ENCODE data around the gene TIMM44.
"Not testable (repeated sequence)": the region's sequence is repeated elsewhere in the genome, so short reads cannot be mapped to it uniquely, and the experiment has no call there.

TIMM44 gene

DNA sequence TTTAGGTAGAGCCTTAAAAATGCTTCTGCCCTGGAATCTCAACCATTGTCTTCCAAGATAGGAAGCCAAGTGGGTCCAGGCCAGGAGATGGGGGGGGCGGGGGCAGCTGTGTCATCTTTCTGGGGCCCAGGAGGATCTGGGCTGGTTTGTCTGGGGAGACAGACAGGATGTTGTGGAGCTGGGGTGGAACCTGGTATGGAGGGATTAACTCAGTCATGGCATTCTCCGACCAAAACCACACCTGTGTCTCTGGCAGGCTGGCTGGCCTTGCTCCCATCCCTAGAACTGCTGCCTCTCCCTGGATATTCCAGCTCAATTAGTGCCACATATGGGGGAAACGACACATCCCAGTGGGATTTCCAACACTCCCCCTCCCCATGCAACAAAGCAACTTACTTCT lies 42.5 kb downstream of the TIMM44 start:
- DNase-seq (ENCODE audit: low read depth in 2 of 2), result no peak

DNA sequence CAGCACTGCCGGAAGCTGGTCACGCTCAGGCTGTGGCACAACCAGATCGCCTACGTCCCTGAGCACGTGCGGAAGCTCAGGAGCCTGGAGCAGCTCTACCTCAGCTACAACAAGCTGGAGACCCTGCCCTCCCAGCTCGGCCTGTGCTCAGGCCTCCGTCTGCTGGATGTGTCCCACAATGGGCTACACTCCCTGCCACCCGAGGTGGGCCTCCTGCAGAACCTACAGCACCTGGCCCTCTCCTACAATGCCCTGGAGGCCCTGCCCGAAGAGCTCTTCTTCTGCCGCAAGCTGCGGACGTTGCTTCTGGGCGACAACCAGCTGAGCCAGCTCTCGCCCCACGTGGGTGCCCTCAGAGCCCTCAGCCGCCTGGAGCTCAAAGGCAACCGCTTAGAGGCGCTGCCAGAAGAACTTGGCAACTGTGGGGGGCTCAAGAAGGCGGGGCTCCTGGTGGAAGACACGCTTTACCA lies 43.0 kb downstream of the TIMM44 start:
- DNase-seq (ENCODE audit: low read depth in 2 of 2), result no peak

DNA sequence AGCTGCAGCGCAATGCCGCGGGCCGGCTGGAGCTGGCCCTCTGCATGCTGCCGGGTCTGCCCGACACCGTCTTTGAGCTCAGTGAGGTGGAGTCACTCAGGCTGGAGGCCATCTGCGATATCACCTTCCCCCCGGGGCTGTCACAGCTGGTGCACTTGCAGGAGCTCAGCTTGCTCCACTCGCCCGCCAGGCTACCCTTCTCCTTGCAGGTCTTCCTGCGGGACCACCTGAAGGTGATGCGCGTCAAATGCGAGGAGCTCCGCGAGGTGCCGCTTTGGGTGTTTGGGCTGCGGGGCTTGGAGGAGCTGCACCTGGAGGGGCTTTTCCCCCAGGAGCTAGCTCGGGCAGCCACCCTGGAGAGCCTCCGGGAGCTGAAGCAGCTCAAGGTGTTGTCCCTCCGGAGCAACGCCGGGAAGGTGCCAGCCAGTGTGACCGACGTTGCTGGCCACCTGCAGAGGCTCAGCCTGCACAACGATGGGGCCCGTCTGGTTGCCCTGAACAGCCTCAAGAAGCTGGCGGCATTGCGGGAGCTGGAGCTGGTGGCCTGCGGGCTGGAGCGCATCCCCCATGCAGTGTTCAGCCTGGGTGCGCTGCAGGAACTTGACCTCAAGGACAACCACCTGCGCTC lies 43.6 kb downstream of the TIMM44 start:
- DNase-seq (ENCODE audit: low read depth in 2 of 2), result no peak

DNA sequence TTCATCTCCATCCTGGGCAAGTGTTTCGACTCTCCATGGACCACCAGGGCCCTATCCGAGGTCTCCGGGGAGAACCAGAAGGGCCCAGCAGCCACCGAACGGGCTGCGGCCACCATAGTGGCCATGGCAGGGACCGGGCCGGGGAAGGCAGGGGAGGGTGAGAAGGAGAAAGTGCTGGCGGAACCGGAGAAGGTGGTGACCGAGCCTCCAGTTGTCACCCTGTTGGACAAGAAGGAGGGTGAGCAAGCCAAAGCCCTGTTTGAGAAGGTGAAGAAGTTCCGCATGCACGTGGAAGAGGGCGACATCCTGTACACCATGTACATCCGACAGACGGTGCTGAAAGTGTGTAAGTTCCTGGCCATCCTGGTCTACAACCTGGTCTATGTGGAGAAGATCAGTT lies 44.5 kb downstream of the TIMM44 start:
- no peak for DNase-seq (ENCODE audit: low read depth in 2 of 2)

DNA sequence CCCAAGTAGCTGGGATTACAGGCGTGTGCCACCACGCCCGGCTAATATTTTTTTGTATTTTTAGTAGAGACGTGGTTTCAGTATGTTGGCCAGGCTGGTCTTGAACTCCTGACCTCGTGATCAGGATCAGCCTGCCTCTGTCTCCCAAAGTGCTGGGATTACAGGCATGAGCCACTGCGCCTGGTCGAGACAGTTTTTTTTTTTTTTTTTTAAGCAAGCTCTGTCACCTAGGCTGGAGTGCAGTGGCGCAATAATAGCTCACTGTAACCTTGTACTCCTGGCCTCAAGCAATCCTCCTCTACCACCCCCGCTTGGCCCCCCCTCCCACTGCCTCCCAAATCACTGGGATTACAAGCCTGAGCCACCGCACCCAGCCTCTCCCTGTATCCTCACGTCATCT lies 46.2 kb downstream of the TIMM44 start:
- DNase-seq (ENCODE audit: low read depth in 2 of 2), result no peak

DNA sequence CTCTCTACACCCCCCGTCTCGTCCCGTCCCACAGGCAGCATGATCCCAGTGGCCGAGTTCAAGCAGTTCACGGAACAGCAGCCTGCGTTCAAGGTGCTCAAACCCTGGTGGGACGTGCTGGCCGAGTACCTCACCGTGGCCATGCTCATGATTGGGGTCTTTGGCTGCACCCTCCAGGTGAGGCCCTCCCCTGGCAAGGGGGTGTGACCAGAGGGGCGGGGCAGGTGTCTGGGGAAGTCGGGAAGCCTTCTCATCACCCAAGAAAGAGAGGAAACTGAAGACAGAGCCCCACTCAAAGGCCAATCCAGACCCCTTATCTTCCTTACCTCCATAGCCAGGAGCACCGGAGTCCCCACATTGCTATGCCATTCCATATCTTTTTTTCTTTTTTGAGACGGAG lies 47.9 kb downstream of the TIMM44 start:
- no peak for DNase-seq (ENCODE audit: low read depth in 2 of 2)

DNA sequence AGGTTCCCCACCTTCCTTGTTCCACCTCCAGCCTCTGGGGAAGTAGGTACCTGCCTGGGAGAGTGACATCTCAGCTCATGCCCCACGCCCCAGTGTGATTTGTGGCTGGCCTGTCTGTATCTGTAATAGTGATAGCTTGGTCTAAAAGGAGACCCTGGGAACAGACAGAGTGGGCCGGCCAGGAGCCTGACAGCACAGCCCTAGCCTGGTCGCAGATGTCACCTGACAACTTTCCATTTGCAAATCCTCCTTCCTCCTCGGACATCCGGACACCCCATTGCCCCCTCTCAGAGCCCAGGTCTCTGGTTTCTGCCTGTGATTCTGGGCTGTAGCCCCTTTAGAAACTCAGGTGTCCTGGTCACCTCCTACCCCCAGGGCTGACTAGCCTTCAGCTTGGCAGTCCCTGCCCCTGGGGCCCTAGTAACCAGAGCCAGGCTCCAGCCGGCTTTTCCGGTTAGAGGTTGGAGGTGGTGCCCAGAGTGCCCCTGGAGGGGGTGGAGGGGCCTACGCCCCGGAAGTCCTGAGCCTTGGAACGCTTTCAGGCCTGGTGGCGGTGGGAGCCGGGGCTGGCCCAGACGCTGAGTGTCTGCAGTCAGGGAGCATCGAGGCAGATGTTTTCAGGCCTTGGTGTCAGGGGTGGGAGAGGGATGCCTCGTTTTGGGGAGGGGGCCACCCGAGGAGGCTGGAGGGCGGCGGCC lies 48.7 kb downstream of the TIMM44 start:
- no peak for DNase-seq (ENCODE audit: low read depth in 2 of 2)

DNA sequence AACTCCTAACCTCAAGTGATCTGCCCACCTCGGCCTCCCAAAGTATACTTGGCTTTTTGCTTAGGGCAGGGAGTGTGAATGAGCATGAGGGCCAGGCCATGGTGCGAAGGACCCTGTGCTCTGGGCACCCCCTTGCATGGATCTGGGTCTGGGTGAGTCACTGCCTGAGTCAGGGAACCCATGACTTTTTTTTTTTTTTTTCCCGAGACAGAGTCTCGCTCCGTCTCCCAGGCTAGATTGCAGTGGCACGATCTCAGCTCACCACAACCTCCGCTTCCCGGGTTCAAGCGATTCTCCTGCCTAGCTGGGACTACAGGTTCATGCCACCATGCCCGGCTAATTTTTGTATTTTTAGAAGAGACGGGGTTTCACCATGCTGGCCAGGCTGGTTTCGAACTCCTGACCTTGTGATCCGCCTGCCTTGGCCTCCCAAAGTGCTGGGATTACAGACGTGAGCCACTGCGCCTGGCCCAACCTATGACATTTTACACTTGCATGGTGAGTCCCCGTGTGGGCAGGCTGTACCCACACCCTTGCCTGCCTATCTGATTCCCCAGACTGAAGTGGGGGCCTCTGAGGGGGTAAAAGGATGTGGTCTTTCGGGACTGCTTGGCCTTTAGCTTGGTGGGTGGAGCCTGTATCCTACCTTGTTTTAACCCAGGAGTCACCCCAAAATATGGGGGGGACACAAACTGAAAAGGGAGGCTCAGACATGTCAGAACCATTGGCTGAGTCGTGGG lies 49.9 kb downstream of the TIMM44 start:
- DNase-seq (ENCODE audit: low read depth in 2 of 2), result not testable (repeated sequence)

DNA sequence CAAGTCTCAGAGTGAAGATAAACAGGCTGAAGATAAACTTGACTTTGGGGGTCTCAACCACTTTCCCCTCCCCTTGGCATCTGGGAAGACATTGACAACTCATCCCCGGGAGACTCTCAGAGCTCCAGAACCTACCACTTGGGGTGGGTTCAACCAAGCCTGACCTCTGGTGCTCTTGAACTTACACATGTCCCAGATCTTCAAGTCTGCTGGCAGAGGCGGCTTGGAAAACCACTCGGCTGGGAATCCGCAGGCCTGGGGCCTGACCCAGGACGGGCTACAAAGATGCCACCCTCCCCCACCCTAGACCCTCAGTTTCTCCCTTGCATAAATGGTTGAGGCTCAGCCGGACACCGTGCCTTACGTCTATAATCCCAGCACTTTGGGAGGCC lies 54.6 kb downstream of the TIMM44 start:
- no peak for DNase-seq (ENCODE audit: low read depth in 2 of 2)

DNA sequence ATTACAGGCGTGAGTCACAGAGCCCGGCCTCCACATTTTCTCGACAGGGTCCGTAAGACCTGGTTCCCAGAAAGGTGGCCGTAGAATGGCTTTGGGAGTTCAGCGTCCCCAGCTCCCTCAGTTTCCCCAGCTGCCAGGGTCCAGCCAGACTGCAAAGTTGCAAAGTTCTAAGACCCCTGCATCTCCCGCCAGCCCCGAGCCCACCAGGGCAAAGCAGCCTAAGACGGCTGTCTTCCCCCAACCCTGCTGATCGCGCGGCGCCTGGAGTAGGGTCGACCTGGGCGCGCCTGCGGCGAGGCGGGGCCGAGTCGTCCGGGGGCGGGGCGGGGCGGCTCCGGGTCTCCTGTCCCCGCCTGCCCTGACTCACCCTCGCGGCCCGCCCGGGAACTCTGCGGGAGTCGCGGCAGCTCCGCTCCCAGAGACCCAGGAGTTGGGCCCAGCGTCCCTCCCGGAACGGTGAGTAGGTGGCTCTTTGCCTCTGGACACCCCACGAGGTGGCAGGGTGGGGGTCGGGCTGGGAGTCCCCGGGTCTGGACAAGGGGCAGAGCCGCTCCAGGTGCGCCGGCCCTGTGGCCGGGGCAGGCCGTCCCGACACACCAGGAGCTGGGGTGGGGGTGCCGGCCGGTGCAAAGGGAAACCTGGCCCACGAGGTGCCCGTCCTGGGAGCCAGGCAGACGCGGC lies 55.2 kb downstream of the TIMM44 start, which contains the start of gene LRRC8E:
Gene LRRC8E, plus strand, starts transcription at position 366 of the 681 bp plus-strand sequence. CDS start 7,094 bp downstream, outside the sequence.
- peak in 1 of 2 donors; percentile 50 for DNase-seq (ENCODE audit: low read depth in 2 of 2)

DNA sequence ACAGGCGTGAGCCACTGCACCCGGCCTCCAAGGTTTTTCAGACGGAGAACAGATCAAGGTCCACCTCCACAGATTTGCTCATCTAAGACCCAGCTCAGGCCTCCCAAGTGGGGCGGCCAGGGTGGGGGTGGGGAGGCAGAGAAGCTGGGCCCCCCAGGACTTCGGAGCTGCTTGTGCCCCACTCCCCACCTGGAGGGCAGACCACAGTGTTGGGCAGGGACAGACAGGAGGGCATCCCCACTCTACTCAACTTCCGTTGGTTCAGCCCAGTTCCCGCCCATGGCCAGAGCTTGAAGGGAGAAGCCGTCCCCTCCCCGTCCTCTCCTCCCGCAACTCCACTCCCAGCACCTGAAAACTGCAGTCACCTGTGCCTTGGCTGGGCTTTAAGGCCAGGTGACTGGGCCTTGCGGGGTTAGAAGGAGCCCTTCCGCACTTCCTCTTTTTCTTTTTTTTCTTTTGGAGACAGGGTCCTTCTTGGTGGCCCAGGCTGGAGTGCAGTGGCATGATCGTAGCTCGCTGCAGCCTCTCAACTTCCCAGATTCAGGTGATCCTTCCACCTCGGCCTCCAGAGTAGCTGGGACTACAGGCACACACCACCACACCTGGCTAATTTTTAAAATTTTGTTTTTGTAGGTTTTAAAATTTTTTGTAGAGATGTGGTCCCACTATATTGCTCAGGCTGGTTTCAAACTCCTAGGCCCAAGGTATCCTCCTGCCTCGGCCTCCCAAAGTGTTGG lies 55.9 kb downstream of the TIMM44 start:
- DNase-seq (ENCODE audit: low read depth in 2 of 2), result no peak

DNA sequence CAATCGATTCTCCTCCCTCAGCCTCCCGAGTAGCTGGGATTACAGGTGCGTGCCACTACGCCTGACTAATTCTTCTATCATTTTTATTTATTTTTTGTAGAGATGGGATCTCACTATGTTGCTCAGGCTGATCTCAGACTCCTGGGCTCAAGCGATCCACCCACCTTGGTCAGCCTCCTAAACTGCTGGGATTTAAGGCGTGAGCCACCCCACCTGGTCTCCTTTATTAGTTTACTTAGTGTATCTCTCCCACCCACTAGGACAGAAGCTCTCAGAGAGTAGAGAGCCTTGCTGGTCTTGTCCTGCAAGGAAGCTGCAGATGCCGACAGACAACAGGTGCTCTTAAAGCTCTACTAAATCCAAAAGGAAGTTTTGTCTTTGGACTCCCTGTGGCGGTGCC lies 57.6 kb downstream of the TIMM44 start:
- no peak for DNase-seq (ENCODE audit: low read depth in 2 of 2)

DNA sequence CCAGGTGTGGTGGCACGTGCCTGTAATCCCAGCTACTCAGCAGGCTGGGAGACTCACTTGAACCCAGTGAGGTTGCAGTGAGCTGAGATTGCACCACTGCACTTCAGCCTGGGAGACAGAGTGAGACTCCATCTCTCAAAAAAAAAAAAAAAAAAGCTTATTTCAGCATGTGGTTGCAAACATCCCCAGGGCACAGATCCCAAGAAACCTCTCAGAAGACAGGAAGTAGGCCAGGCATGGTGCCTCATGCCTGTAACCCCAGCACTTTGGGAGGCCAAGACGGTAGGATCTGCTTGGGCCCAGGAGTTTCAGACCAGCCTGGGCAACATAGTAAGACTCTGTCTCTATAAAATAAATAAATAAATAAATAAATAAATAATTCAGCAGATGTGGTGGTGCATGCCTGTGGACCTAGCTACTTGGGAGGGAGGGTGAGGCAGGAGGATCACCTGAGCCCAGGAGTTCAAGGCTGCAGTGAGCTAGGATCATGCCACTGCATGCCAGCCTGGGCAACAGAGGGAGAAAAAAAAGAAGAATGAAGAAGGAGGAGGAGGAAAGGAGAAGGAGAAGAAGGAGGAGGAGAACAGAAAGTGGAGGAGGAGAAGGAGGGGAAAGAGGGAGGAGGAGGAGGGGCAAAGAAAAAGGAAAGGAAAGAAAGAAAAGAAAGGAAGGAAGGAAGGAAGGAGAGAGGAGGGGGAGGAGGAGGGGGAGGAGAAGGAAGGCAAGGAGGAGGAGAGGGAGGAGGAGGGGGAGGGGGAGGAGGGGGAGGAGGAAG lies 59.5 kb downstream of the TIMM44 start:
- DNase-seq (ENCODE audit: low read depth in 2 of 2), result no peak

DNA sequence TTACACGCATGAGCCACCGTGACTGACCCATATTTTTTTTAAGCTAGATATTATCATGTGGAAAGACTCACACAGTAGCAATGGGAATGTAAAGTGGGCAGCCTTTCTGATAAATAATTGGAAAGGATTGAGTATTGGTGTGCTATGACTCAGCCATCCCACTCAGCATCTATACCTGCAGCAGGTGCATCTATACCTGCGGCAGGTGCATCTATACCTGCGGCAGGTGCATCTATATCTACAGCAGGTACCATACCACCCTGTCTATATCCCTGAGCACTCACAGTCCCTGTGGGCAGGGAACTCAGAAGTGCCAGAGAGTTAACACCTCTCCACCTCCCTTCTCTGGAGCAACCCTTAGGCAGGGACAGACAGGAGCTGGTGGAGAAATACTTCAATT lies 60.4 kb downstream of the TIMM44 start:
- DNase-seq (ENCODE audit: low read depth in 2 of 2), result no peak

DNA sequence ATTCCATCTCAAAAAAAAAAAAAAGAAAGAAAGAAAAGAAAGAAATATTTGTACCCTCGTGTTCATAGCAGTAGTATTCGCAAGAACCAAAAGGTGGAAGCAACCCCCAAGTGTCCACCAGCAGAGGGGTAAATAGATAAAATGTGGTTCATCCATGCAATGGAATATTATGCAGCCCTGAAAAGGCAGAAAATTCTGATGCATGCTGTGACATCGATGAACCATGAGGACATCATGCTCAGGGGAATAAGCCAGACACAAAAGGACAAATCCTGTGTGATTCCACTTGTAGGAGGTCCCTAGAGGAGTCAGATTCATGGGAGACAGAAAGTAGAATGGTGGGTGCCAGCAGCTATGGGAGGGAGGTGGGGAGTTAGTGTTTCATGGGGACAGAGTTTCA lies 61.6 kb downstream of the TIMM44 start:
- DNase-seq (ENCODE audit: low read depth in 2 of 2), result no peak

DNA sequence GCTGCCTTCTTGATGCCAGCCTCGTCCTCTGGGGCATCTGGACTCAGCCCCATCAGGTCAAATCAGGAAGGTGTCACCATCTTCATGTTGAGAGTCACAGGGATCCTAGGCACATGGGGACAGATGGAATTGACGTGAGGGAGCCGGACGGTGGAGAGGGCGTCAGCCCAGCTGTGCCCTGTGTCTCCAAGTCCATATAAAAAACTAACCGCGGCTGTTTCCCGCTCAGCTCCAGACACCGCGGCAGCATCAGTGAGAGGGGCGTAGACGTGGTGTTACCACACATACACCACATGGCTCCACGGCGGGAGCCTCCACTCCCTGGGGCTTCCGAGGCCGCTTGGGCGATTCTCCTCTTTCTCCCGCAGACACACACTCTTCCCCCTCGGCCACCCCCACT lies 63.6 kb downstream of the TIMM44 start:
- DNase-seq (ENCODE audit: low read depth in 2 of 2), result no peak

DNA sequence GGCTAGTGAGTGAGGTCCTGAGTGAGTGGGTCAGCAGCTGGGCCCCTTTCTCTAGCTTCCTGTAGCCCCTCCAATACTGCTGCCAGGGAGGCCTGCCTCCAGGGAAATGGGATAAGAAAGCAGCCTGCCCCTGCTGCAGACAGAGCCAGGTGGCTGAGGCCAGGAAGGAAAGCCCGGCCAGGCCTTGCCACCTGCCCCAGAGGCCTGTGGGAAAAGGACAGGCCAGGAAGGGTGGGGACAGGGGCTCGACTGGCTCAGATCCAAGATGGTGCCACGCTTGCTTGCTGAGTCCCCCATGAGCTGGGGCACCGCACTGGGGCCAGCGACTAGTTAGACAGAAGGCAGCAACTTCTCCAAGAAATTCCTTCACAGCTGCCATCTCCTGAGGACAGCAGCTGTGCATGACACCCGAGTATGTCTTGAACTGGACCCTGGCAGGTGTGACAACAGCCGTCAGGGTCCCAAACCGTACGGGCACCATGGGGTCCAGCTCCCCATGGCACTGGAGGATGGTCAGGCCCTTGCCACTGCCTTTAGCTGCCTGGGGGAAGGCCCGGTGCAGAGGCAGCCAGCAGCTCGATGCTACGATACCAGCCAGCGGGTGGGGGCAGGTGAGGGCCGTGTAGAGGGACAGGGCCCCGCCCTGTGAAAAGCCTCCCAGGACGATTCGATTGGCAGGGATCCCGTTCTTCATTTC lies 64.2 kb downstream of the TIMM44 start:
- DNase-seq (ENCODE audit: low read depth in 2 of 2), result no peak

DNA sequence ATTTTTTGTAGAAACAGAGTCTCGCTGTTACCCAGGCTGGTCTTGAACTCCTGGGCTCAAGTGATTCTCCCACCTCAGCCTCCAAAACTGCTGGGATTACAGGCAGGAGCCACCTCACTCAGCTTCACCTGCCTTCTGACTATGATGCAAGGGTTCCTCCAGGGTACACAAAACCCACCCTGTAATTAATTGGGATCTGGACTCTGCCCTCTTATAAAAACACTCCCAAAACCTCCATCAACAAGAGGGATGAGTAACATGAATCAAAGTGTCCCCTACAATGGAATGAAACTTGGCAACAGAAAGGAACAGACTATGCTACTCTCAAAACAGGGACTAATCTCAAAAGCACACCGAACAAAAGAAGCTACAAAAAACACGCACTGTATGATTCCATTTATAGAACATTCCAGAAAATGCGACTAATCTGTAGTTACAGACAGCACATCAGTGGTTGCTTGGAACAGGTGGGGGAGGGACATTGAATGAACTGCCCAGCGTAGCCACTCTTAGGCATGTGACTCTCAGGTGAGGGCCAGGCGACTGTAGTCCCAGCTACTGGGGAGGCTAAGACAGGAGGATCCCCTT lies 66.1 kb downstream of the TIMM44 start:
- no peak for DNase-seq (ENCODE audit: low read depth in 2 of 2)

Measured in stimulated activated CD8-positive, alpha-beta memory T cell treated with anti-CD3 and anti-CD28 coated beads, Interleukin-2, amount 100 ng/mL, for 48 hours (primary cell).